Lower lobe of right lung (tissue), 2 donors: ENCODE data around the gene C1R. TPM values are rescaled to one million over a fixed set of nuclear protein-coding genes. Genes with fewer than 3 reads are reported as not detected.

Source experiments
- ATAC-seq, 2 donors: fragments of 200-7000 bp; cut with Tn5 transposase; one replicate each; pipeline ENCODE4 v1.9.1; 2020 to 2022; ENCODE audit warnings: mild to moderate bottlenecking in 2 of 2, moderate library complexity in 2 of 2
- DNase-seq: peaks from one replicate; pipeline ENCODE4 v3.0.0-alpha.2; 2020
- H3K27ac ChIP-seq: fragments of 200-600 bp; one replicate; pipeline ENCODE4 v1.8.0; 2022
- H3K27me3 ChIP-seq: fragments of 200-600 bp; one replicate; pipeline ENCODE4 v1.8.0; 2022; ENCODE audit warnings: low read depth
- H3K36me3 ChIP-seq: fragments of 200-600 bp; one replicate; pipeline ENCODE4 v1.8.0; 2022; ENCODE audit warnings: mild to moderate bottlenecking
- H3K4me1 ChIP-seq: fragments of 200-600 bp; one replicate; pipeline ENCODE4 v1.8.0; 2022
- H3K4me3 ChIP-seq: fragments of 200-600 bp; one replicate; pipeline ENCODE4 v1.8.0; 2022; ENCODE audit warnings: mild to moderate bottlenecking
- H3K9me3 ChIP-seq: fragments of 200-600 bp; one replicate; pipeline ENCODE4 v1.8.0; 2022
- intact Hi-C: fragments of 100-400 bp; cut with DNase I; formaldehyde crosslinking; loops from one replicate; pipeline ENCODE4 v1.11.0; 2022
- total RNA-seq: library from RNA; stranded (reverse); fragmentation: NEBNext Ultra II Directional; extraction: Animal tissue kit (Norgen Biotek cat#: 25700); gene quantifications from one replicate; pipeline ENCODE4 v1.2.1, GENCODE V29; 2021
- TF ChIP-seq, protein P1 (sequence below): fragments of 200-600 bp; IDR thresholded peaks from one replicate; pipeline ENCODE4 v1.8.0; 2022; ENCODE audit warnings: antibody characterized with exemption, mild to moderate bottlenecking
- donor health status: DM: no; HTN: yes; CAD: no; lungs with severe emphysema.

C1R gene
- total RNA-seq, 1 donor from 2014 or later = 373 TPM

GRCh38 chr12:7129287-7129871, 37.1 kb upstream of the C1R start:
- DNase-seq (no peak), ATAC-seq (peak; percentile 0 to 8)
- Histone ChIP-seq H3K27me3 (no peaks in the 10 kb centered on the region), H3K4me1 (peaks cover 17% of the 10 kb centered on the region), H3K27ac (peak overlapping the region; percentile 74), H3K36me3 (peaks cover 4% of the 10 kb centered on the region), H3K4me3 (peak overlapping the region; percentile 72), H3K9me3 (no peaks in the 10 kb centered on the region)
- TF ChIP-seq, protein P1, sequence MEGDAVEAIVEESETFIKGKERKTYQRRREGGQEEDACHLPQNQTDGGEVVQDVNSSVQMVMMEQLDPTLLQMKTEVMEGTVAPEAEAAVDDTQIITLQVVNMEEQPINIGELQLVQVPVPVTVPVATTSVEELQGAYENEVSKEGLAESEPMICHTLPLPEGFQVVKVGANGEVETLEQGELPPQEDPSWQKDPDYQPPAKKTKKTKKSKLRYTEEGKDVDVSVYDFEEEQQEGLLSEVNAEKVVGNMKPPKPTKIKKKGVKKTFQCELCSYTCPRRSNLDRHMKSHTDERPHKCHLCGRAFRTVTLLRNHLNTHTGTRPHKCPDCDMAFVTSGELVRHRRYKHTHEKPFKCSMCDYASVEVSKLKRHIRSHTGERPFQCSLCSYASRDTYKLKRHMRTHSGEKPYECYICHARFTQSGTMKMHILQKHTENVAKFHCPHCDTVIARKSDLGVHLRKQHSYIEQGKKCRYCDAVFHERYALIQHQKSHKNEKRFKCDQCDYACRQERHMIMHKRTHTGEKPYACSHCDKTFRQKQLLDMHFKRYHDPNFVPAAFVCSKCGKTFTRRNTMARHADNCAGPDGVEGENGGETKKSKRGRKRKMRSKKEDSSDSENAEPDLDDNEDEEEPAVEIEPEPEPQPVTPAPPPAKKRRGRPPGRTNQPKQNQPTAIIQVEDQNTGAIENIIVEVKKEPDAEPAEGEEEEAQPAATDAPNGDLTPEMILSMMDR = no peak
- intact Hi-C loops = no loop called here

DNA sequence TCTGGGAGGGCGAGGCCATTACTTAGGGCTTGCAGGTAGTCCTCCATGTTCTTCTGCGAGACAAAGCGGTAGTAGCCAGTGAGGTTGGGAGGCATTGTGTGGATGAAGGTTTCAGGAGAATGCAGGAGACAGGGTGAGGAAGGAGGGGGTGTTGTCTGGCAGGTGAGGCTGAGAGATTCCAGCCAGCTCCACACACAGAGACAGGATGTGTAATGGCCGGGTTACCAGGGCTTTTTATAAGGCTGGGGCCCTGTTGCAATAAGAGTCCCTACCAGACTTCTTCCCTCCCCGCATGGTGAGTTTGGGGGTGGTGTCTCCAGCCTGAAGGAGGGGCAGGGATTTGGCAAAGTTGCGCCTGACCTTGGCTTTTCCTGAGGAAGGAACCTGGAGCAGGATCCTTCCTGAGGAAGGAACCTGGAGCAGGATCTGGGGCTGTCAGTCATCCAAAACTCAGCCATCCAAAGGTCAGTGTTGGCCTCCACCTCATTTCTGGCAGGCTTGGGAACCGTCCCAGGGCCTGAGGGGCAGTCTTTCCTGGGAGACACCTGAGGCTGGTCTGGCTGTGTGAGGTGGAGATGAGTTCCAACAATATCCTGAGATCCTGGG, 36.5 kb upstream of the C1R start, which contains the start of gene RBP5:
RBP5 (minus strand) TSS at position 209 of the 606 bp plus-strand sequence; CDS start at position 95, 114 bp downstream.
- DNase-seq = no peak
- peak within 1 kb of the TSS; percentile 72 for H3K4me3 ChIP-seq

DNA sequence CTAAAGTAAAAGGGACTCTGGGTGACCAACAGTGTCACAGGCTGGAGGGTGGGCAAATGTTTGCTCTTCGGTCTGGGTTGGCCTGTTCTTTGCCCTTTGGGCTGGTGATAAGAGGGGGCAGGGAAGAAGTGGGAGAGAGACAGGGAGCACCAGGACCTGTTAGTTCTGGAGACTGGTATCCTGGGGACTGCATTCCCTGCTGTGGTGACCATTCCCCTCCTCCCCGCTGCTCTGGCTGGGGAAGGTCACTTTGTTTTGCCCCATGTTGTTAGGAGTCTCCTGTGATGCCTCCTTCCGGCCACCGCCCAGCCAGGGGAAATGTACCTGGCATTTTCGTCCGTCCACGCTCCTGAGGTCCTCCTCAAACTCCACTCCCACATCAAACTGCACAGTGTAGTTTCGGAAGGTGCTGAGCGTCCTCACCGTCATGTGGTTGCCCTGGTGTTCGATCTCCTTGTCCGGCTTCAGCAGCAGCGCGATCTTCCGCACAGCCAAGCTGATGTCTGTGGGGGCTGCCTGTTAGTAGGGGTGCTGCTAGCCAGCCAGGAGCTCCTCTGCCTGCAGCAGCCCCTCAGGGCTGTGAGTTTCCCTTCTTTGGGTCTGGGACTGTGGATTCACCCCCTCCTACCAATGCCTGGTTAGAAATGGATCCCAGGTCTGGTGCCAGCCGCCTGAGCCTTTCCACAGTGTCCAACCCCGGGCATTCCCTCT, 35.8 kb upstream of the C1R start:
- ATAC-seq = no peak
- H3K27me3 ChIP-seq = no peaks in the 10 kb centered on the region
- TF ChIP-seq, protein P1 = no peak
- no peaks in the 10 kb centered on the region for H3K9me3 ChIP-seq
- H3K27ac ChIP-seq = no peak overlapping the region
- intact Hi-C loops = no loop called here
- H3K4me3 ChIP-seq = peak overlapping the region; percentile 19
- no peaks in the 10 kb centered on the region for H3K36me3 ChIP-seq
- DNase-seq = no peak
- peaks cover 23% of the 10 kb centered on the region for H3K4me1 ChIP-seq

More for the DNA sequence above, 36.5 kb upstream of the C1R start, which contains the start of gene RBP5:
- Histone ChIP-seq H3K9me3 (no peaks in the 10 kb centered on the region), H3K4me1 (peaks cover 17% of the 10 kb centered on the region), H3K27ac (peak within 1 kb of the TSS; percentile 74), H3K27me3 (no peaks in the 10 kb centered on the region), H3K36me3 (no peaks in the 10 kb centered on the region)
- TF ChIP-seq, protein P1 = no peak
- intact Hi-C loops = no loop called here
- ATAC-seq = no peak

DNA sequence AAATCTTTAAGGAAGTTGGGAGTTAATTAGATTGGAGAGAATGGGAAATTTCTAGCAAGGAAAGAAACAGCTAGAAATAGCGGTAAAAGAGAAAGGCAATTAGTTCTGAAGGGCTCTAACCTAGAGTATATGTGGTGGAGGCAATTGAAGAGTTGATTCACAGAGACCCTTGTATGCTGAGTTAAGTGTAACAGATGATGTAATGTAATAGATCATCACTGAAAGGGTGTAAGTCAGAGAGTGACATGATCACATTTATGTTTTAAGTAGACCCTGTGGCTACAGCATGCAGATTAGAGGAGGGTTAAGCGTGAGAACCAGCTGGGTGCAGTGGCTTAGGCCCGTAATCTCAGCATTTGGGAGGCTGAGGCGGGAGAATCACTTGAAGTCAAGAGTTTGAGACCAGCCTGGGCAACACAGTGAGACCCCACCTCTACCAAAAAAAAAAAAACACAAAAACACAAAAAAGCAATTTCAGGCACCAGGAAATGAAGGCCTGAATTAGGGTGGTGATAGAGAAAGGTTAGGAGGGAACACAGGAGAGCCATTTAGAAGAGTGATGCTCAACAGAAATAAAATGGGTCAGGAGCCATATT, 33.5 kb upstream of the C1R start:
- no peaks in the 10 kb centered on the region for H3K27me3 ChIP-seq
- H3K4me1 ChIP-seq = peaks cover 31% of the 10 kb centered on the region
- intact Hi-C loops = no loop called here
- ATAC-seq (no peak), DNase-seq (no peak)
- H3K9me3 ChIP-seq = no peaks in the 10 kb centered on the region
- no peaks in the 10 kb centered on the region for H3K36me3 ChIP-seq
- no peak overlapping the region for H3K27ac ChIP-seq
- H3K4me3 ChIP-seq = no peak overlapping the region
- TF ChIP-seq, protein P1 = no peak

DNA sequence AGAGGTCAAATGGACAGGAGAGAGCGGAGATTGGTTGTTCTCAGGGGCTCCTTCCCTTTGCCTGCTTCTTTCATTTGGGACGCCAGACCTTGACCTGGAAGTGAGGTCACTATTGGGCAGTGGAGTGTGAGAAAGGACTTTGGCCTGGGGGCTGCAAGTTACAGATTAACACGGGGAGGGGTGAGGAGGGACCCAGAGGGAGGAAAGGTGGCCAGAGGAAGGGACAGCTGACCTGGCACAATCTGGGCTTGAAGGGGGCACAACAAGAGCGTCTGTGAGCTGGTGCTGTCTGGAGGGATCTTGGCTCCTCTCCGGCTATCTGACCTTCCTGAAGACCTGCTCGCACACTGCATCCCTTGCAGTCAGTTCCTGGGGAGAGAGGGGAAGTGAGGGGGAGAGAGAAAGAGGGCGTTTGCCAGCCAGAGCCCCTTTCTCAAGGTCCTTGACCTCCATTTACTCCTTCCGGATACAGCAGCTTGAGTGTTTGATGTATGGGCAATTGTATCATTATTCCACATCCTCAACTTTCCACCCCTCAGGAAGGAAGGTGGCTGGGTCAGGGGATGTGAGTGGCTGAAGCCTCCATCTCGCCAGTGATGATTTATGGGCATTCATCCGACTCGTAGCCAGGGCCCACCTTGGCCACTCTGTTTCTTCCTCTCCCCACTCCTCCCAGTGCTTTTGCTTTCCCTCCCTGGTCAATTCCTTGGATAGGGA, 31.7 kb upstream of the C1R start:
- intact Hi-C loops = no loop called here
- no peaks in the 10 kb centered on the region for H3K9me3 ChIP-seq
- DNase-seq (no peak), ATAC-seq (no peak)
- no peak overlapping the region for H3K4me3 ChIP-seq
- H3K36me3 ChIP-seq = no peaks in the 10 kb centered on the region
- peaks cover 21% of the 10 kb centered on the region for H3K4me1 ChIP-seq
- no peak overlapping the region for H3K27ac ChIP-seq
- no peaks in the 10 kb centered on the region for H3K27me3 ChIP-seq
- TF ChIP-seq, protein P1 = no peak
